RCC 7860 (cell line): ENCODE data around the gene ARHGEF2.

Experiments used
- DNase-seq: peaks from one replicate; pipeline ENCODE4 v3.0.0-alpha.2; 2015; ENCODE audit warnings: low spot score
- FAIRE-seq: peaks from 2 replicates; lab custom pipeline; 2012; peaks lifted over from hg19 to GRCh38; lab: Jason Lieb, UNC

The ARHGEF2 gene

GRCh38 chr1:155973723-155974122 lies 4.6 kb downstream of the ARHGEF2 start:
- FAIRE-seq (no peak), DNase-seq (no peak)

GRCh38 chr1:155971910-155972809 lies 6.2 kb downstream of the ARHGEF2 start:
- no peak for FAIRE-seq
- no peak for DNase-seq

- DNase-seq, result peak; percentile 77
- FAIRE-seq, result peak; percentile 52
These were observed 7.7 kb downstream of the ARHGEF2 start for GRCh38 chr1:155970531-155971167.

GRCh38 chr1:155969377-155969791 lies 9.0 kb downstream of the ARHGEF2 start:
- DNase-seq (no peak), FAIRE-seq (no peak)

- FAIRE-seq (no peak), DNase-seq (no peak)
These were observed 9.7 kb downstream of the ARHGEF2 start for GRCh38 chr1:155968670-155969069.

- DNase-seq, result no peak
- FAIRE-seq, result no peak
These were observed 10.3 kb downstream of the ARHGEF2 start for GRCh38 chr1:155968051-155968400.

GRCh38 chr1:155967341-155968050 lies 10.9 kb downstream of the ARHGEF2 start:
- no peak for DNase-seq
- no peak for FAIRE-seq

GRCh38 chr1:155966750-155967149 lies 11.6 kb downstream of the ARHGEF2 start:
- FAIRE-seq (no peak), DNase-seq (no peak)

- no peak for FAIRE-seq
- DNase-seq, result no peak
These were observed 12.2 kb downstream of the ARHGEF2 start for GRCh38 chr1:155966135-155966534.

- FAIRE-seq, result no peak
- DNase-seq, result no peak
These were observed 14.2 kb downstream of the ARHGEF2 start for GRCh38 chr1:155964193-155964592.

GRCh38 chr1:155962599-155963211 lies 15.6 kb downstream of the ARHGEF2 start:
- DNase-seq (peak; percentile 63), FAIRE-seq (peak; percentile 31)

GRCh38 chr1:155961937-155962336 lies 16.4 kb downstream of the ARHGEF2 start:
- FAIRE-seq (peak; percentile 93), DNase-seq (peak; percentile 97)

- no peak for FAIRE-seq
- no peak for DNase-seq
These were observed 18.1 kb downstream of the ARHGEF2 start for GRCh38 chr1:155960081-155960745.

GRCh38 chr1:155957411-155957915 lies 20.9 kb downstream of the ARHGEF2 start:
- FAIRE-seq, result no peak

GRCh38 chr1:155954645-155955044 lies 23.7 kb downstream of the ARHGEF2 start:
- no peak for DNase-seq
- no peak for FAIRE-seq

More at GRCh38 chr1:155957411-155957915, 20.9 kb downstream of the ARHGEF2 start:
- DNase-seq, result no peak

- FAIRE-seq, result no peak
- no peak for DNase-seq
These were observed 25.8 kb downstream of the ARHGEF2 start for GRCh38 chr1:155952505-155952890.

GRCh38 chr1:155951753-155952504 lies 26.4 kb downstream of the ARHGEF2 start:
- no peak for DNase-seq
- FAIRE-seq, result no peak

GRCh38 chr1:155950829-155951228 lies 27.5 kb downstream of the ARHGEF2 start:
- DNase-seq, result no peak
- no peak for FAIRE-seq

- DNase-seq, result no peak
- FAIRE-seq, result no peak
These were observed 30.6 kb downstream of the ARHGEF2 start for GRCh38 chr1:155947741-155948140.

GRCh38 chr1:155947292-155947691 lies 31.1 kb downstream of the ARHGEF2 start:
- FAIRE-seq, result no peak
- no peak for DNase-seq
